Suppressor macrophage treated with lipopolysaccharide for 4 hours (primary cell): Measurements from ENCODE around the gene POU2F1.
A peak's percentile ranks its signal among the peaks of the same experiment; 100 is the strongest.

ENCODE experiments used
- DNase-seq: peaks from one replicate; pipeline ENCODE4 v3.0.0-alpha.2; 2020

Gene POU2F1

DNA sequence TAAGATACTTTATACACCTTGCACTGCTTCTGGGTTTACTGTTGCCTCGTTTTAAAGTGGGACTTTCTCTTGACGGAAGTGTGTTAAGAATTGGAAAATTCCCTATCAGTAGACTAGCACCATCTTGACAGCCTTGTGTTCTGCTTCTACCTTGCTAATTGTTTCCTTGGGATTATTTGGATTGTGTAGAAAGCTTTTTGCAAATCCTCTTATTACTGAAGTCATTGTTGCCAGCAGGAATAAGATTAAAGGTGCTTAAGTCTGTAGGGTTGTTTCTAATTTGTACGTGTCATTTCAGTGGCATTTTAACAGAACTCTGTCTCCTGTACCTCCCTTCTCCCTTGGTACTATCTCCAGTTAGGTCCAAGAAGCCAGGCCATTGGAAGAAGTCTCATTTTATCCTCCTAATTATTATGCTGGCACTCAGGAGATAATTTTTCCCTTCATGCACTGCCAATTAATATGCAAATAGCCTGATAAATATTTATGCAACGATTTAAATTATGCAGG is 107.7 kb downstream of the POU2F1 start:
- no peak for DNase-seq

GRCh38 chr1:167328816-167329483 is 108.3 kb downstream of the POU2F1 start:
- peak; percentile 76 for DNase-seq

DNA sequence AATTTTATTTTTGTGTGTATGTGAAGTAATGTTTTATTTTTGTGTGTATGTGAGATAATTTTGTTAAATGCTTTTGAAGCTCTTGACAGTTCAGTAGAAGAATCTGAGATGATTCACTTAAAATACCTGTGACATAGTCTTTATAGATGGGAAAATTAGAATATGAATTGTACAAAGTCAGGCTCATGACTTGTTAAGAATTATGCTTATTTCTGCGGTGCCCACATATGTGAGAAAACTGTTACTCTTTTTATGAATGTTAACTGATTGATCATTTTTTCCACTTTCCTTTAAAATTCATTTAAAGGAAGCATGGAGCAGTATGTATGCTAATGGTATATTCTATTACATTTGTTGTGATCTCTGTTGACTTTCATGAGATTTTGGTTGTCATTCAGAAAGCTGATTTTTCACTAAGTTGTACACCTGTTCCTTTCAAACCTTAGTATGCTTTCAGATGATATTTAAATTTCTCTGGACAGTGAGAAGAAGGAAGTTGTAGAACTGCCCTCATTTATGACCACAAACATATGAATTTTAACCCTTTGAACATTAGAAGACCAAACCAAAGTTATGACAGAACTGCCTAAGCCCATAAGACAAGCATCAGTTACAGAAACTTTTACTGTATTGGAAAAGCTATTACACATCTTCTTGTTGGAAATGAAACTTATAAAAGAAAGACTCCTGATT is 110.1 kb downstream of the POU2F1 start:
- no peak for DNase-seq

DNA sequence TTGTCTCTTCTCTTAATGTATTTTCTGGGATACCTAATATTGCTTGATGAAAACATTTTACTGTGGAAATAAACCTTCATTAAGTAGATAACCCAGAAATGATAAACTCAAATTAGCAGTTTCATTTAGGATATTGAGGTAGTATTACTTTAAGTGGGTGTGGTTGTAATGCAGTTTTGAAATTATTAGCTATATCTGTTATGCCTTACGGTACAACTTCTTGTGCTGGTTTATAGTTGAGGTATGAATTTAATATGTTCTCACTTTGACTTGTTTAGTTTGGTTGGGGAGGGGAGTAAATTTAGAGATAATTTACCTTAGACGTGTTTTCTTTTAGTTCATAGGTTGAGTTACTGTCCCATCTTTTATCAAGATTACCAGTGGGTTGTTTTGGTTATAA is 111.0 kb downstream of the POU2F1 start:
- no peak for DNase-seq

- DNase-seq, result peak; percentile 23
Observed at GRCh38 chr1:167332503-167332902, 111.8 kb downstream of the POU2F1 start.

GRCh38 chr1:167333124-167333523 is 112.4 kb downstream of the POU2F1 start:
- no peak for DNase-seq

GRCh38 chr1:167333703-167334102 is 113.0 kb downstream of the POU2F1 start:
- no peak for DNase-seq

GRCh38 chr1:167339405-167339804 is 118.7 kb downstream of the POU2F1 start:
- no peak for DNase-seq

DNA sequence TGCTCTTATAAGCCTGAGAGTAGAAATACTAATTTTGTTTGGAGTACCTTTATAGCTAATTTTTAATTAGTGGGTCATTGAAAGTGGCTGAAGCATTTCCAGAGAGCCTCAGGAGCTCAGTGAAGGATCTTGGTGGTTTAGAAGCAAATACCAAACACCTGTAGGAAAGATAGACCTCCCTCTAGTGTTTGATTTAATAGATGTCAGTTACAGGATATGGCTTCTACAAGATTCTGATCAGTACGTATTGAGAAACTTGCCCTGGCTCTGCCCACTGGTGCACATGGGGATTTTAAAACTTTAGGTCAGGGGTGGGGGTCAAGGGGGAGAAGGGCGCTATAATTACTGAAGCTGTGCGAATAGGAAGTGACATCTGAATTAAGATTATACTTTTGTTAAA is 122.2 kb downstream of the POU2F1 start:
- no peak for DNase-seq

- DNase-seq, result no peak
Observed at GRCh38 chr1:167344112-167344511, 123.4 kb downstream of the POU2F1 start.

DNA sequence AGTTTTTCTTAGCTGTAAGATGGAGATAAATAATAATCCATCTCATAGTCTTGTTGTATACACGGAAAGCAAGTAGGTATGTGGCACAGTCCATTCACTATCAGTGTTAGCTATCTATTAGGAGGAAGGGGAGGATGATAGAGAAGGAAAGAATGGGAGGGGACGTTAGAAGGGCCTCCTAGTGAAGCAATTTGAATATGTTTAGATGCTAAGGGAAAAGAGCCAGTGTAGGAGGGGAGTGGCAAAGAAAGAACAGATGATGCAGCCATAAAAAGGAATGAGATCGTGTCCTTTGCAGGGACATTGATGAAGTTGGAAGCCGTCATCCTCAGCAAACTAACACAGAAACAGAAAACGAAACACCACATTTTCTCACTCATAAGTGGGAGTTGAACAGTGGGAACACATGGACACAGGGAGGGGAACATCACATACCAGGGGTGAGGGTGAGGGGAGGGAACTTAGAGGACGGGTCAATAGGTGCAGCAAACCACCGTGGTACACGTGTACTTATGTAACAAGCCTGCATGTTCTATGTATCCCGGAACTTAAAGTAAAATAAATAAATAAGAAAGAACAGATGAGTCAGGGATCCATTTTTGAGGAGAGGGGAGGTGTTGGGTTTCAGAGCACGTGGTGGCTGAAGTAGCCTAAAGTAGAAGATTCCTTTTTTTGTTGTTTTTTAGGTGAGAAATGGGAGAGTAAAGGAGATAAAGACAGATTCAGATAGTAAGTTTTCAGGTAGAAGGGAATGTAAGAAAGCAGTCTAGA is 124.1 kb downstream of the POU2F1 start:
- no peak for DNase-seq

DNA sequence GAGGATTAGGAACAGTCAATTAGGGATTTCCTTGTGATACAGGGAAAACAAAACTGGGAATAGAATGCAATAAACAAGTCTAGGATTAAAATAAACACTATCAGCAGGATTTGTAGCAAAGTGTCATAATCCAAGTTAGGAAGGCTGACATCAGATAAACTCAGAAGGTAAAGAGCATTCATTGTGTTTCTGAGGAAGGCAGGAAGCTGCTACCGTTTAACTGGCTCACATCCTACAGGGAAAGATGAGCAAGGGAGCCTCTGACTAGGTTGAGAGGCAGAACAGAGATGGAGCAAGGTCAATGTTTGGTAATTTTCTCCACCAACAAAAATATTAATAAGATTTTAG is 124.7 kb downstream of the POU2F1 start:
- DNase-seq, result no peak

GRCh38 chr1:167357305-167357704 is 136.6 kb downstream of the POU2F1 start:
- DNase-seq, result no peak

DNA sequence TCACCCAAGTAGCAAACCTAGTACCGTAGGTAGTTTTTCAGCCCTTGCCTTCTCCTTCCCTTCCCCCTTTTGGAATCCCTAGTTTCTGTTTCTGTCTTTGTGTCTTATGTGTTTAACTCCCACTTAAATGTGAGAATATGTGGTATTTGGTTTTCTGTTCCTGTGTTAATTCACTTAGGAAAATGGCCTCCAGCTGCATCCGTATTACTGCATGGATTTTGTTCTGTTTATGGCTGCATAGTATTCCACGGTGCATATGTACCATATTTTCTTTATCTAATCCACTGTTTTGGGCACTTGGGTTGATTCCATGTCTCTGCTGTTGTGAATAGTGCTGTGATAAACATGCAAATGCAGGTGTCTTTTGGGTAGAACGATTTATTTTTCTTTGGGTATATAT is 138.6 kb downstream of the POU2F1 start:
- no peak for DNase-seq

DNA sequence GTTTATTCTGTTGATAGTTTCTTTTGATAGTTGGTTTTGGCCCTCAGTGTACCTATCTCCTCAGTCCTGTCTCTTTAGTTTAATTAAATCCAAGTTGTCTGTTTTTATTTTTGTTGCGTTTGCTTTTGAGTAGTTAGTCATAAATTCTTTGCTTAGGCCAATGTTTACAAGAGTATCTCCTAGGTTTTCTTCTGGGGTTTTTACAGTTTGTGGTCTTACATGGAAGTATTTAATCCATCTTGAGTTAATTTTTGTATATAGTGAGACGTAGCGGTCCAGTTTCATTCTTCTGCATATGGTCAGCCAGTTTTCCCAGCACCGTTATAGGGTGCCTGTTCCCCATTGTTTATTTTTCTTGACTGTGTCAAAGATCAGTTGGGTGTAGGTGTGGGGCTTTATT is 139.4 kb downstream of the POU2F1 start:
- no peak for DNase-seq

- no peak for DNase-seq
Observed at GRCh38 chr1:167362638-167363037, 142.0 kb downstream of the POU2F1 start.

GRCh38 chr1:167364826-167365225 is 144.1 kb downstream of the POU2F1 start:
- no peak for DNase-seq

DNA sequence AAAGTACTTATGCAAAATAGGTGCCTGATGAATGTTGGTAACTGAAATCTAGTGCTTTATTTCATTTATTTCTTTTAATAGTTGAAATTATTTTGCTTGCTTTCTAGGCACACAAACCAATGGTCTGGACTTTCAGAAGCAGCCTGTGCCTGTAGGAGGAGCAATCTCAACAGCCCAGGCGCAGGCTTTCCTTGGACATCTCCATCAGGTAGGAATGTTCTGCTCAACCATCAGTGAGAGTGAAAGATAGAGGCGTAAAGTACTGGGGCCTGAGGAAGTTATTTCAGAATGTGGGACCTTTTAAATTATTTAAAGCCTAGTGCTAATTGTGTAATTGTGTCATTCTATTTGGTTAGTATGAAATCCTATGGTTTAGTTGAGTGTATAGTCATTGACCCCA is 144.7 kb downstream of the POU2F1 start:
- no peak for DNase-seq

GRCh38 chr1:167367705-167368104 is 147.0 kb downstream of the POU2F1 start:
- DNase-seq, result no peak

DNA sequence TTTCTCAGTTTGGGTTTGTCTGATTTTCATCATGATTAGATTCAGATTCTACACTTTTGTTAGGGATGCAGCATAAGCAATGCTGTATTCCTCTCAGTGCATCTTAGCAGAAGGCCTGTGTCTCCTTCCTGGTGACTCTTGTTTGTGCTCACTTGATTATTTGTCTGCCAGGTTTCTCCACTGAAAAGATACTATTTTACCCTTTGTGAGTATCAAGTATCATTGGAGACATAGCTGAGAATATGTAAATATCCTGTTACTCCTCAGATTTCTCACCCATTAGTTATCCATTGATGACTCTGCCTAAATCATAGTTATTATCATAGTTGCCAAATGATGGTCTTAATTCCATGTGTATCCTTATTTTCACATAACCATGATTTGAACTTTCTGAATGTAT is 148.5 kb downstream of the POU2F1 start:
- DNase-seq, result no peak

DNA sequence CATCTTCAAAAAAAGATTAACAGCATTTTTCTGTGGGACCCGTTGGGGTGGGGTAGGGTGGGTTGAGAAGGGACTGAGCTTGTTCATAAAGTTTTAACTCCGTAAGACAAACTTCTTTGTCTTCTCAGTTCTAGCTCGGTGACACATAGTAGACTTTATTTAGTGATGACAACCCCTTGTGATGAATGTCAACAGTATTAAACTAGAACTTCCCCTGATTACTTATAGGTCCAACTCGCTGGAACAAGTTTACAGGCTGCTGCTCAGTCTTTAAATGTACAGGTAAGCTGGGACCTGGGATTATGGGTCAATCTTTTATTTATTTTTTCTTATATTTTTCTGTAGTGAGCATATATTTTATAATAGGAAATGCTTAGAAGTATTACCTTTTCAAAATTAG is 149.2 kb downstream of the POU2F1 start:
- DNase-seq, result no peak

GRCh38 chr1:167371030-167371429 is 150.3 kb downstream of the POU2F1 start:
- DNase-seq, result no peak

GRCh38 chr1:167373398-167373797 is 152.7 kb downstream of the POU2F1 start:
- DNase-seq, result no peak

DNA sequence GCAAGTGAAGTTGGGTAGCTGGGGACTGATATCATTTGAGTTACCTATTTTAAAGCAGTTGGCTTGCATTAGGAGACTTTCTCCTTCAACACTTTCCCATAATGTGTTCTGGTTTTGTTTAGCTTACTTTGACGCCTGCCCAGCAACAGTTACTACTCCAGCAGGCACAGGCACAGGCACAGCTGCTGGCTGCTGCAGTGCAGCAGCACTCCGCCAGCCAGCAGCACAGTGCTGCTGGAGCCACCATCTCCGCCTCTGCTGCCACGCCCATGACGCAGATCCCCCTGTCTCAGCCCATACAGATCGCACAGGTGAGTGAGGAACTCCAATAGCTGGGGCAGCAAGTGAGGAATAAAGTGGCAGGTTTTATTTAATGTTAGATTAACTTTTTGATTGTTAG is 153.3 kb downstream of the POU2F1 start:
- no peak for DNase-seq
